Vagina (tissue), 2 donors: ENCODE measurements around the gene ITGAL.
A peak's percentile ranks its signal among the peaks of the same experiment; 100 is the strongest.

Source experiments
- CTCF ChIP-seq, 3 experiments: fragments of 450-650 bp in 2 of 3; fragments of 200-600 bp in 1 of 3; sonication (generic) in 1 of 3; IDR thresholded peaks; one replicate each; pipeline ENCODE4 v1.5.1; 2017 to 2019; ENCODE audit warnings: antibody characterized with exemption in 3 of 3, mild to moderate bottlenecking in 2 of 3, moderate library complexity in 2 of 3
- POLR2A ChIP-seq, 2 donors: fragments of 450-650 bp; IDR thresholded peaks; one replicate each; pipeline ENCODE4 v1.6.1; 2017; ENCODE audit warnings: antibody characterized with exemption in 2 of 2, mild to moderate bottlenecking in 2 of 2, moderate library complexity in 2 of 2
- POLR2AphosphoS5 ChIP-seq, 2 donors: sonication (generic); formaldehyde crosslinking; IDR thresholded peaks; one replicate each; pipeline ENCODE4 v1.9.0; 2017; ENCODE audit warnings: antibody characterized with exemption in 2 of 2, mild to moderate bottlenecking in 2 of 2, low read depth in 1 of 2; ENCODE audit not compliant: insufficient read depth in 1 of 2

GRCh38 chr16:30535777-30536190 lies 63.2 kb downstream of the ITGAL start:
- peak; percentile 32 to 41 (median 34) for TF ChIP-seq CTCF (IDR thresholded peaks at IDR 0.05)
- no peak for TF ChIP-seq POLR2A (IDR thresholded peaks at IDR 0.05)
- no peak for TF ChIP-seq POLR2AphosphoS5 (IDR thresholded peaks at IDR 0.05; ENCODE audit: insufficient read depth in 1 of 2, low read depth in 1 of 2)
